Measurements from ENCODE around the gene SYNGR3.

SYNGR3 gene

GRCh38 chr16:1989209-1990100 lies at the start of gene SYNGR3:
TSS of gene SYNGR3 (plus strand) at chr16:1989970. CDS start at chr16:1990103, 133 bp downstream.
- TF ChIP-seq SUZ12 (IDR thresholded peaks at IDR 0.05; ENCODE audit: extremely low read depth, insufficient read depth, insufficient read length) (no peak), YY1 (IDR thresholded peaks at IDR 0.05; ENCODE audit: insufficient read depth, insufficient read length) (no peak), ZNF274 (IDR thresholded peaks at IDR 0.05; ENCODE audit: low read depth, low read length) (no peak)
- Histone ChIP-seq H3K27me3 (ENCODE audit: insufficient read depth, insufficient read length) (peaks cover 28% of the 10 kb centered on the region), H3K36me3 (ENCODE audit: insufficient read depth, insufficient read length, low read length) (peaks cover 34% of the 10 kb centered on the region), H3K4me3 (ENCODE audit: insufficient read length, low read depth) (peak within 1 kb of the TSS; percentile 63), H3K4me1 (ENCODE audit: insufficient read depth, insufficient read length) (peaks cover 45% of the 10 kb centered on the region), H3K9ac (ENCODE audit: insufficient read length, low read depth) (peak within 1 kb of the TSS; percentile 89), H3K9me3 (ENCODE audit: insufficient read depth, low read length) (no peaks in the 10 kb centered on the region)
- no peak for DNase-seq (ENCODE audit: low read depth, low spot score)

DNA sequence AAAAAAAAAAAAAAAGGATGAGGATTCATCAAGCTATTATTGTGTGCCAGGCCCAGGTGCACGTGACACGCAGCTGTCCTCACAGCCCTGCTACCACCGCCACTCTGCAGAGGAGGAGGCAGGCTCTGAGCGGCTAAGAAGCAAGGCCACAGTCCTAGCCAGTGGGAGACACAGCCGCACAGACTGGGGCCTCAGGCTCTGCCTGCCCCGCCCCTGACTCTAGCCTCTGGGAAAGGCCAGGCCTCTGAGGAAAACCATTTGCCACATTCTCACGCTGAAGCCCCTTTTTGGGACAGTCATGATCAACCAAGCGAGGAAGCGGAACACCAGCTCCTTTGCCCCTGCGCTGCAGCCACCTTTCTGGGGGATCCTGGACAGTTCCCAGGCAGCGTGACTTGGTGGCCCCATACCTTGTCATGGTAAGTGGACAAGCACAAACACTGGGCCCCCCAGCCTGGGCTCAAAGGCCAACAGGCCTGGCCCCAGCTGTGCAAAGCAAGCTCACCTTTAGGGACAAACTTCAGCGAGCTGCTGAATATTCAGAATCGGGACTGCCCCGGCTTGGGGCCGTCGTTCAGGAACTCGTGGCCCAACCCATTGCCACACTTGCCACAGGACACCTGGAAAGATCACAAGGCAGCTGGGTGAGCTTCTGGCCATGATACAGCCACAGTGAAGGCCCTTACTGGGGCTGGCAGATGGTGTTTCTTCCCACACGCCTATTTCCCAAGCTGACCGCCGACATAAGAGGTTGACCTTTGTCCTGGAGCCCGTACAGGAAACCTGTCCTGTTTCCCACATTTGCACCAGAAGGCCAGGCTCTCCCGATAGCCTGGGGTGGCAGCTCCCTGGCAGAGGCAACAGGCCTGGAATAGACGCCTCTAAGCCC lies 49.3 kb upstream of the SYNGR3 start:
- peaks cover 40% of the 10 kb centered on the region for H3K36me3 ChIP-seq (ENCODE audit: insufficient read depth, insufficient read length, low read length)
- H3K27me3 ChIP-seq (ENCODE audit: insufficient read depth, insufficient read length): no peaks in the 10 kb centered on the region
- H3K4me3 ChIP-seq (ENCODE audit: insufficient read length, low read depth): no peak overlapping the region
- peak overlapping the region; percentile 93 for H3K9ac ChIP-seq (ENCODE audit: insufficient read length, low read depth)
- no peaks in the 10 kb centered on the region for H3K9me3 ChIP-seq (ENCODE audit: insufficient read depth, low read length)
- DNase-seq (ENCODE audit: low read depth, low spot score): no peak
- no peak for TF ChIP-seq YY1 (IDR thresholded peaks at IDR 0.05; ENCODE audit: insufficient read depth, insufficient read length)
- no peak for TF ChIP-seq ZNF274 (IDR thresholded peaks at IDR 0.05; ENCODE audit: low read depth, low read length)
- no peak for TF ChIP-seq SUZ12 (IDR thresholded peaks at IDR 0.05; ENCODE audit: extremely low read depth, insufficient read depth, insufficient read length)
- peaks cover 27% of the 10 kb centered on the region for H3K4me1 ChIP-seq (ENCODE audit: insufficient read depth, insufficient read length)

DNA sequence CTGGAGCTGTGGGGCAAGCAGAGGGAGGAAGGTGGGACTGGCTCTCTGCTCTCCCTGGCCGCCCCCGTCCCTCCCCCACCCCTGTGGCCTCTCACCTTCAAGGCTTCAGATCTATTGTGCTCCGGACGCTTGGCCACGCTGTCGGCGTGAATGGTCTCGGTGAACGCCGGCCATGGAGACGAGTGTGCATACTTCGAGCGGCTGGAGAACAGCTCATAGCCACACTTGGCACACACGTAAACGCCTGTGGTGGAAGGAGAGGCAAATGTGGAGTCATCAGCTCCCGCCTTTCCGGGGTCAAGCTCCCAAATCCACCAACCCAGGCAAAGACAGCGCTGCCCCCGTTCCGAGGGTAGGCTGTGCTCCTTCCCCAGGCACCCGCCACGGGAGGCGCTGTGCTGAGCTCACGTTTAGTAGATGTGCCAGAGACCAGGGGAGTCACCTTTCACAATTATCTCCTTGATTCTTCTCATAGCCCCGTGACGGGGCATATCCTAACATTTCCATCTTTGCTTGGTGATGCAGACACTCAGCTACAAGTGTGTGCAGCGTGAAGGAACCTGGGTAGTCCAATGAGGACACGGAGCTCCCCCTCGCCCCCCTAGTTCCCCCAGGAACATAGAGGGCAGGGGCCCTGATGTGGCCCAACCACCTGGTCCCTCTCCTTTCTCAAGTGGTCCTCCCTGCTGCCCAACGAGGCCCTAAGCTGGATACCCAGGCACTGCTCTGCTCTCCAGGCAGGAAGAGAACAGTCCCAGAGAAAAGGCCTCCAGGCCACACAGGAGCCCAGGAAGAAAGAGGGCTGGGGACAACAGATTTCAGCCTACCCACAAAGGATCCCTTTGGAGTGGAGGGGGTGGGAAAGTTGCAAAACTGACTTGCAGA lies 48.4 kb upstream of the SYNGR3 start:
- H3K27me3 ChIP-seq (ENCODE audit: insufficient read depth, insufficient read length): no peaks in the 10 kb centered on the region
- no peak for TF ChIP-seq SUZ12 (IDR thresholded peaks at IDR 0.05; ENCODE audit: extremely low read depth, insufficient read depth, insufficient read length)
- no peak for TF ChIP-seq ZNF274 (IDR thresholded peaks at IDR 0.05; ENCODE audit: low read depth, low read length)
- TF ChIP-seq YY1 (IDR thresholded peaks at IDR 0.05; ENCODE audit: insufficient read depth, insufficient read length): no peak
- H3K9me3 ChIP-seq (ENCODE audit: insufficient read depth, low read length): no peaks in the 10 kb centered on the region
- peaks cover 28% of the 10 kb centered on the region for H3K4me1 ChIP-seq (ENCODE audit: insufficient read depth, insufficient read length)
- H3K36me3 ChIP-seq (ENCODE audit: insufficient read depth, insufficient read length, low read length): peaks cover 40% of the 10 kb centered on the region
- H3K4me3 ChIP-seq (ENCODE audit: insufficient read length, low read depth): peak overlapping the region; percentile 85
- peak overlapping the region; percentile 93 for H3K9ac ChIP-seq (ENCODE audit: insufficient read length, low read depth)
- DNase-seq (ENCODE audit: low read depth, low spot score): no peak

GRCh38 chr16:1942047-1942809 lies 47.5 kb upstream of the SYNGR3 start:
- DNase-seq (ENCODE audit: low read depth, low spot score): no peak

GRCh38 chr16:1942810-1943726 lies 46.7 kb upstream of the SYNGR3 start, which contains the start of gene MSRB1:
TSS of gene MSRB1 (minus strand) at chr16:1943199. CDS start at chr16:1943156, 43 bp downstream.
- Histone ChIP-seq H3K4me1 (ENCODE audit: insufficient read depth, insufficient read length) (peaks cover 28% of the 10 kb centered on the region), H3K36me3 (ENCODE audit: insufficient read depth, insufficient read length, low read length) (peaks cover 30% of the 10 kb centered on the region), H3K9me3 (ENCODE audit: insufficient read depth, low read length) (no peaks in the 10 kb centered on the region), H3K27me3 (ENCODE audit: insufficient read depth, insufficient read length) (no peaks in the 10 kb centered on the region), H3K4me3 (ENCODE audit: insufficient read length, low read depth) (peak within 1 kb of the TSS; percentile 85), H3K9ac (ENCODE audit: insufficient read length, low read depth) (peak within 1 kb of the TSS; percentile 93)
- TF ChIP-seq SUZ12 (IDR thresholded peaks at IDR 0.05; ENCODE audit: extremely low read depth, insufficient read depth, insufficient read length): no peak
- no peak for TF ChIP-seq YY1 (IDR thresholded peaks at IDR 0.05; ENCODE audit: insufficient read depth, insufficient read length)
- TF ChIP-seq ZNF274 (IDR thresholded peaks at IDR 0.05; ENCODE audit: low read depth, low read length): no peak
- peak; percentile 99 for DNase-seq (ENCODE audit: low read depth, low spot score)

More at GRCh38 chr16:1942047-1942809, 47.5 kb upstream of the SYNGR3 start:
- H3K4me1 ChIP-seq (ENCODE audit: insufficient read depth, insufficient read length): peaks cover 28% of the 10 kb centered on the region
- H3K4me3 ChIP-seq (ENCODE audit: insufficient read length, low read depth): peak overlapping the region; percentile 85
- H3K36me3 ChIP-seq (ENCODE audit: insufficient read depth, insufficient read length, low read length): peaks cover 36% of the 10 kb centered on the region
- TF ChIP-seq ZNF274 (IDR thresholded peaks at IDR 0.05; ENCODE audit: low read depth, low read length): no peak
- TF ChIP-seq YY1 (IDR thresholded peaks at IDR 0.05; ENCODE audit: insufficient read depth, insufficient read length): no peak
- no peak for TF ChIP-seq SUZ12 (IDR thresholded peaks at IDR 0.05; ENCODE audit: extremely low read depth, insufficient read depth, insufficient read length)
- no peaks in the 10 kb centered on the region for H3K27me3 ChIP-seq (ENCODE audit: insufficient read depth, insufficient read length)
- H3K9ac ChIP-seq (ENCODE audit: insufficient read length, low read depth): peak overlapping the region; percentile 93
- H3K9me3 ChIP-seq (ENCODE audit: insufficient read depth, low read length): no peaks in the 10 kb centered on the region

All from NT2/D1 (cell line).